K562 (cell line): ENCODE measurements around the gene SPRR2A. TPM values are rescaled to one million over a fixed set of nuclear protein-coding genes. Genes with fewer than 3 reads are reported as not detected.

Source experiments
- ATAC-seq: fragments of 200-7000 bp; cut with Tn5 transposase; 3 replicates; pipeline ENCODE4 v1.9.1; 2020; ENCODE audit warnings: moderate library complexity
- BruUV-seq: library from RNA; stranded (reverse); fragments of 400-500 nt; replicated peaks from 2 replicates; lab custom pipeline; 2021; lab: Mats Ljungman, UMichigan
- CTCF ChIA-PET: fragments of 300-600 bp; formaldehyde crosslinking; extraction: SDS; loops from one replicate; lab custom pipeline; 2021; ENCODE audit warnings: low intra/inter-chr PET ratio; lab: Yijun Ruan, JAX
- POLR2A ChIA-PET: fragments of 300-600, 350-650 bp; sonication (Branson Sonifier 250); formaldehyde crosslinking; extraction: SDS; loops from one replicate; lab custom pipeline; 2021; ENCODE audit warnings: antibody characterized with exemption, inconsistent platforms; lab: Yijun Ruan, JAX
- DNase-seq, 4 experiments: peaks; one replicate each; pipeline versions ENCODE4 v3.0.0 to v3.0.0-alpha.2; 2011 to 2018; ENCODE audit warnings: low spot score in 3 of 4, mixed read lengths in 3 of 4; ENCODE audit errors: extremely low read depth in 1 of 4
- FAIRE-seq: peaks from 2 replicates; lab custom pipeline; 2011; peaks lifted over from hg19 to GRCh38; lab: Jason Lieb, UNC
- H2AFZ ChIP-seq: 2 replicates; pipeline ENCODE4 v1.6.0; 2011; ENCODE audit warnings: low read depth, low read length, control low read depth, inconsistent platforms
- H3K27ac ChIP-seq: fragments of 200-600 bp; 3 replicates; pipeline ENCODE4 v1.8.0; 2011; ENCODE audit warnings: low read depth, mild to moderate bottlenecking, control low read depth, inconsistent platforms, low read length, moderate library complexity, mixed read lengths; ENCODE audit errors: extremely low read depth
- H3K27me3 ChIP-seq, 2 experiments: fragments of 300-600 bp in 1 of 2; 2 replicates in 1 of 2; 3 replicates in 1 of 2; pipeline versions ENCODE4 v1.6.0 to v1.8.0; 2011; ENCODE audit warnings: inconsistent platforms in 2 of 2, low read length in 2 of 2, mild to moderate bottlenecking in 1 of 2, mixed read lengths in 1 of 2, moderate library complexity in 1 of 2; ENCODE audit not compliant: control insufficient read depth in 2 of 2, insufficient read depth in 2 of 2
- H3K36me3 ChIP-seq: fragments of 300-600 bp; 3 replicates; pipeline ENCODE4 v1.8.0; 2011; ENCODE audit warnings: mild to moderate bottlenecking, low read length, inconsistent platforms; ENCODE audit not compliant: control insufficient read depth, insufficient read depth
- H3K4me1 ChIP-seq, 2 experiments: fragments of 200-600 bp in 1 of 2; replicated peaks in 1 of 2; 2 replicates in 1 of 2; 3 replicates in 1 of 2; pipeline versions ENCODE4 v1.5.1 to v1.8.0; 2011; ENCODE audit warnings: inconsistent platforms in 2 of 2, low read length in 2 of 2, mild to moderate bottlenecking in 1 of 2, mixed read lengths in 1 of 2, moderate library complexity in 1 of 2; ENCODE audit not compliant: control insufficient read depth in 2 of 2, insufficient read depth in 2 of 2
- H3K4me2 ChIP-seq: 2 replicates; pipeline ENCODE4 v1.6.1; 2011; ENCODE audit warnings: low read length, control low read depth, inconsistent platforms, mixed read lengths; ENCODE audit not compliant: insufficient read depth
- H3K4me3 ChIP-seq: fragments of 200-600 bp; sonication (generic), shearing (Covaris generic); 2 replicates; pipeline ENCODE4 v1.5.1; 2016; ENCODE audit warnings: control low read depth, inconsistent platforms
- H3K79me2 ChIP-seq: fragments of 200-600 bp; 3 replicates; pipeline ENCODE4 v1.8.0; 2011; ENCODE audit warnings: low read length, inconsistent platforms; ENCODE audit not compliant: control insufficient read depth, insufficient read depth
- H3K9ac ChIP-seq, 2 experiments: 2 replicates each; pipeline versions ENCODE4 v1.6.0 to v1.6.1; 2011; ENCODE audit warnings: low read depth in 2 of 2, low read length in 2 of 2, control low read depth in 1 of 2, inconsistent platforms in 1 of 2, mild to moderate bottlenecking in 1 of 2, mixed read lengths in 1 of 2; ENCODE audit not compliant: insufficient read depth in 1 of 2
- H3K9me1 ChIP-seq: one replicate; pipeline ENCODE4 v1.6.0; 2011; ENCODE audit warnings: inconsistent platforms, mild to moderate bottlenecking, low read length, moderate library complexity; ENCODE audit not compliant: control insufficient read depth, insufficient read depth
- H3K9me3 ChIP-seq: replicated peaks from 2 replicates; pipeline ENCODE4 v1.5.1; 2011; ENCODE audit warnings: low read depth, low read length, inconsistent platforms; ENCODE audit not compliant: control insufficient read depth, insufficient read depth
- H4K20me1 ChIP-seq: replicated peaks from 2 replicates; pipeline ENCODE4 v1.6.1; 2011; ENCODE audit warnings: low read length, inconsistent platforms, mixed read lengths; ENCODE audit not compliant: control insufficient read depth, insufficient read depth
- ATF3 ChIP-seq, 2 experiments: fragments of 450-650 bp in 1 of 2; sonication (generic) in 1 of 2; formaldehyde crosslinking in 1 of 2; IDR thresholded peaks in 1 of 2; conservative IDR thresholded peaks in 1 of 2; 2 replicates each; pipeline versions ENCODE4 v1.6.1 to v1.8.1; 2016 to 2023; ENCODE audit warnings: mild to moderate bottlenecking in 2 of 2, moderate library complexity in 2 of 2, inconsistent platforms in 1 of 2, missing genetic modification reagents in 1 of 2
- CBX1 ChIP-seq: sonication (generic); IDR thresholded peaks from 2 replicates; pipeline ENCODE4 v1.6.1; 2016; ENCODE audit warnings: antibody characterized with exemption, low read depth, mild to moderate bottlenecking
- CREM ChIP-seq: IDR thresholded peaks from 2 replicates; pipeline ENCODE4 v1.6.1; 2014; ENCODE audit warnings: antibody characterized with exemption, low read depth
- CXXC5 ChIP-seq: fragments of 250-450 bp; sonication (Bioruptor Pico); IDR thresholded peaks from 2 replicates; pipeline ENCODE4 v1.8.0; 2022; ENCODE audit warnings: inconsistent platforms, mild to moderate bottlenecking, moderate library complexity
- ELF1 ChIP-seq: fragments of 200-800 bp; sonication (Bioruptor generic); IDR thresholded peaks from 2 replicates; pipeline ENCODE4 v1.6.1; 2016; ENCODE audit warnings: missing genetic modification characterization, missing compliant biosample characterization
- ETV1 ChIP-seq: fragments of 450-650 bp; conservative IDR thresholded peaks from 2 replicates; pipeline ENCODE4 v1.6.1; 2016; ENCODE audit warnings: missing genetic modification characterization, control low read depth, low read depth, missing compliant biosample characterization
- HMG20A ChIP-seq: fragments of 450-650 bp; formaldehyde crosslinking; conservative IDR thresholded peaks from 2 replicates; pipeline ENCODE4 v1.4.0; 2020; ENCODE audit warnings: mild to moderate bottlenecking, mixed read lengths
- HNRNPH1 ChIP-seq: fragments of 200-400 bp; formaldehyde crosslinking; optimal IDR thresholded peaks from 2 replicates; pipeline ENCODE3; 2017; ENCODE audit warnings: low read depth, mild to moderate bottlenecking, low read length, moderate library complexity
- HSF4 ChIP-seq: fragments of 250-450 bp; sonication (Bioruptor Pico); IDR thresholded peaks from 2 replicates; pipeline ENCODE4 v2.1.2; 2022; ENCODE audit warnings: mild to moderate bottlenecking, moderate library complexity, borderline replicate concordance
- KLF13 ChIP-seq: fragments of 450-650 bp; IDR thresholded peaks from 2 replicates; pipeline ENCODE4 v1.6.1; 2016; ENCODE audit warnings: missing genetic modification characterization, low read depth, mild to moderate bottlenecking, missing compliant biosample characterization, moderate library complexity, borderline replicate concordance
- MITF ChIP-seq: IDR thresholded peaks from 2 replicates; pipeline ENCODE4 v1.6.1; 2014; ENCODE audit warnings: antibody characterized with exemption
- NELFE ChIP-seq: IDR thresholded peaks from 2 replicates; pipeline ENCODE4 v1.6.1; 2011; ENCODE audit warnings: mild to moderate bottlenecking; ENCODE audit not compliant: insufficient read depth, insufficient read length
- PRDM10 ChIP-seq: fragments of 450-650 bp; IDR thresholded peaks from 2 replicates; pipeline ENCODE4 v1.6.1; 2018; ENCODE audit not compliant: partially characterized antibody
- SMAD1 ChIP-seq: fragments of 150-350 bp; IDR thresholded peaks from 2 replicates; pipeline ENCODE4 v1.6.1; 2014; ENCODE audit warnings: low read length, low read depth; ENCODE audit not compliant: partially characterized antibody
- SMAD2 ChIP-seq: fragments of 150-350 bp; IDR thresholded peaks from 2 replicates; pipeline ENCODE4 v1.6.1; 2014; ENCODE audit warnings: low read depth, mild to moderate bottlenecking, low read length
- TRIM28 ChIP-seq: fragments of 450-650 bp; IDR thresholded peaks from 2 replicates; pipeline ENCODE4 v1.6.1; 2017
- ZNF175 ChIP-seq: fragments of 200-800 bp; sonication (Bioruptor generic); IDR thresholded peaks from 2 replicates; pipeline ENCODE4 v1.6.1; 2016; ENCODE audit warnings: low read depth, mild to moderate bottlenecking, missing genetic modification characterization, missing compliant biosample characterization
- ZZZ3 ChIP-seq: fragments of 450-650 bp; IDR thresholded peaks from 2 replicates; pipeline ENCODE4 v1.6.1; 2016; ENCODE audit warnings: antibody characterized with exemption, mild to moderate bottlenecking, moderate library complexity
- WGBS: fragments of 100-300 bp; shearing (Covaris generic); methylation state at CpG from one replicate; pipeline ENCODE4 v1.1.6; 2016; ENCODE audit warnings: low coverage, mixed read lengths; ENCODE audit not compliant: insufficient coverage; ENCODE audit errors: missing lambda C conversion rate; 5-methylcytosine and 5-hydroxymethylcytosine counted together
- in situ Hi-C: fragments of 300-500 bp; cut with MboI; formaldehyde crosslinking; loops from 4 replicates; pipeline ENCODE4 v1.15.0; 2018; ENCODE audit warnings: inconsistent platforms, mixed read lengths
- intact Hi-C: fragments of 100-400 bp; cut with micrococcal nuclease; formaldehyde crosslinking; loops from 2 replicates; pipeline ENCODE4 v1.14.2; 2022
- polyA plus RNA-seq, 8 experiments: library from polyadenylated mRNA; depleted of rRNA in 4 of 8; stranded (reverse) in 5 of 8; unstranded in 3 of 8; fragments of >200 nt; fragmentation: Nextera tagmentation in 2 of 8; fragmentation: Illumina TruSeq in 1 of 8; extraction: Ambion mirVana in 2 of 8; extraction: Trizol in 1 of 8; gene quantifications; 2 replicates each; pipeline versions ENCODE4 v1.2.1 to v1.2.3, GENCODE V29; 2011 to 2014; ENCODE audit warnings: inconsistent platforms in 1 of 8, missing spikeins in 1 of 8
- total RNA-seq, 7 experiments: library from RNA; depleted of rRNA in 6 of 7; stranded (reverse); fragments of >200 nt in 6 of 7; fragmentation: Illumina TruSeq in 2 of 7; extraction: Trizol in 2 of 7; gene quantifications; 2 replicates each; pipeline versions ENCODE4 v1.2.1 to v1.2.3, GENCODE V29; 2011 to 2021; ENCODE audit warnings: low replicate concordance in 1 of 7

Gene SPRR2A
- total and polyA plus RNA-seq, 9 of the 15 experiments (the other 6 are each of a cell fraction or from before 2014, with no cell fraction given) = 0.17 TPM; not detected in 8

GRCh38 chr1:153049211-153049610 lies 8.1 kb downstream of the SPRR2A start:
- no TSS peak for BruUV-seq
- H2AFZ ChIP-seq = no peak overlapping the region
- H3K4me3 ChIP-seq = no peak overlapping the region
- H4K20me1 ChIP-seq = no peaks in the 10 kb centered on the region
- H3K27ac ChIP-seq = no peak overlapping the region
- ChIA-PET POLR2A (no interaction called here), CTCF (no interaction called here)
- peaks cover 0 to 12% of the 10 kb centered on the region in 2 experiments; a peak in 2 of 5 replicates for H3K27me3 ChIP-seq
- no peak for DNase-seq
- FAIRE-seq = no peak
- in situ Hi-C loops = no loop called here
- no peak for ATAC-seq
- H3K79me2 ChIP-seq = no peaks in the 10 kb centered on the region
- no peaks in the 10 kb centered on the region for H3K36me3 ChIP-seq
- 4% methylated on average over 2 of the region's 2 CpGs for WGBS
- no peak overlapping the region for H3K4me2 ChIP-seq
- intact Hi-C loops = no loop called here
- no peak overlapping the region for H3K9ac ChIP-seq
- H3K9me1 ChIP-seq = no peaks in the 10 kb centered on the region
- H3K4me1 ChIP-seq = no peaks in the 10 kb centered on the region; a peak in 1 of 5 replicates
- no peaks in the 10 kb centered on the region for H3K9me3 ChIP-seq
- TF ChIP-seq NELFE = no peak
- no peak for TF ChIP-seq PRDM10
- TF ChIP-seq SMAD1 = no peak
- no peak for TF ChIP-seq SMAD2
- no peak for TF ChIP-seq KLF13 (tag)
- no peak for TF ChIP-seq ZNF175 (CRISPR knock-in tag)
- no peak for TF ChIP-seq CREM
- TF ChIP-seq TRIM28 = no peak
- no peak for TF ChIP-seq ETV1 (tag)
- no peak for TF ChIP-seq ELF1 (tag)
- no peak for TF ChIP-seq HSF4 (CRISPR knock-in tag)
- no peak for TF ChIP-seq MITF
- TF ChIP-seq CXXC5 (CRISPR knock-in tag) = no peak
- no peak for TF ChIP-seq HMG20A
- no peak for TF ChIP-seq CBX1
- TF ChIP-seq ATF3 (IDR thresholded peaks at IDR 0.05) = no peak
- no peak for TF ChIP-seq ATF3 (CRISPR knock-in tag; conservative IDR thresholded peaks at IDR 0.05)
- TF ChIP-seq HNRNPH1 = no peak
- TF ChIP-seq ZZZ3 = no peak
